ENCODE results near the gene RIC1.
A peak's percentile ranks its signal among the peaks of the same experiment; 100 is the strongest.
"Not testable (repeated sequence)": the region's sequence is repeated elsewhere in the genome, so short reads cannot be mapped to it uniquely, and the experiment has no call there.

RIC1 gene

DNA sequence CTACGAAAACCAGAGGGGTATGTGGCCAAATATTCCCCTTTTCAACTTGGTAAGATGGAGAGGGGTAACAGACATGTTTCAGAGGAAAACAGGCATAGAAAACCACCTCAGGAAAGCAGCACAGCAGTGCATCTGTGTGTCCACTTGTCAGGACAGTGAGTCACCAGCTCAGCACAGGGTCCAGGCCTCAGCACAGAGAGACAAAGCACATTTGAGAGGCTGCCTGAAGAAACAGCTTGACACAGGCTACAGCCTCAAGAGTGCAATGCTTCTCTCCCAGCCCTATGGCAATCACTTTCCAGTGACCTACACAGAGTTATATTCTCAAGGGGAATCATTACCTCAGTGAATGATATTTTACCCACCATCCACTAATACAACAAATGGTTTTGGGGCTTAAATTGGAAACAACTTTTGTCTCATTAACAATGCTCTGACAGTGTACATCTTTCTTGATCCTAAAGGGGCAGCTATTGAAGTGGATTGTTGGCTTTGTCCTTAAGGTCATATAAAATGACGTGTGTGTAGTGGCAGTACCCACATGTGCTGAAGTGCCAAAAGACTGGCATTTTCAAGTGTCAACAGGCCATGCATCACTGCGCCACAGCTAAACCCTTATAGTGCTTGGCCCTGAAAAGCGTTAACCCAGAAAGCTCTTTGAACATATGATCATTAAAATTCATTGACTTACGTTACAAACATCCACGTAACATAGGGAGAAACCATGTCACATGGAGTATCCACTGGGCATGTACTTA lies 157.6 kb downstream of the RIC1 start:
- DNase-seq (ENCODE audit: low read depth): peak; percentile 17

DNA sequence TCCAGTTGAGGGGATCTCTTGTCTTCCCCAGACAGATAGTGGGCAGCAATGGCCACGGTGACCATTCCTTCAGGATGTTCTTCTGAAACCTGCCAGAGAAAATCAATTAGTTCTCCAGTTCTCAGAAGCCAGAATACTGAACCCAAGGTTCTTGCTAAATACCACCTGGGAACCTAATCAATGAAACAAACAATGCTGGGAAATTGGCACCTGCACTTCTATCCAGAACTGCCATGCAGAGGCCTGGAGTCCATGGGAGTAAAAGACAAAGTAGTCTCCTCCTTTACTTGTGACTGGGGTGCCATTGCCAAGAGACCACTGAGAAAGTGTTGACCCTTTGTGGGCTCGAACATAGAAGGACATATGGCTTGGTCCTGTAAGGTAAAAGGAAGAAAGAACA lies 158.3 kb downstream of the RIC1 start:
- DNase-seq (ENCODE audit: low read depth): no peak

DNA sequence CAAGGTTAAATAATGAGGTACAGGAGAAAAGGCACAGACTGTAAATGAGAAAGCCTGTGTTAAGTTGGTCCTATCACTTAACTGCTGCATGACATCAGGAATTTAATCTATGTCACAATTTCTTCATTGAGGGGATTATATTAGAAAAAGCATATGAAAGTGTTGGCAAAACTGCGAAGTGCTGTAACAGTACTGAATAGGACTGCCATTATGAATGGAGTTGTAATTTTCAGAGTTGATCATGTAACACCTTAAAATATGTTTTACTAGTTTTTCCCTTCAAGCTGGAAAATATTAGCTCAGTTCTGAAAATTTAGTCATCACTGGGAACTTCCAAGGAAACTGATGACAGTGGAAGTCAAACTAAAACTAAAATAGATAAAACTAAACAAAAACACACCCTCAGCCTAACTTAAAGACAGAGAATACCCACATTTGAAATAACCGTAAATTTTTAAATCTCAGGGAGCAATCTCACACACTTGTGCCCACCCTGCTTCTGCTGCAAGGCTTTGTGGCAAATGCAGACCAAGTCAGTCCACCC lies 158.9 kb downstream of the RIC1 start:
- no peak for DNase-seq (ENCODE audit: low read depth)

DNA sequence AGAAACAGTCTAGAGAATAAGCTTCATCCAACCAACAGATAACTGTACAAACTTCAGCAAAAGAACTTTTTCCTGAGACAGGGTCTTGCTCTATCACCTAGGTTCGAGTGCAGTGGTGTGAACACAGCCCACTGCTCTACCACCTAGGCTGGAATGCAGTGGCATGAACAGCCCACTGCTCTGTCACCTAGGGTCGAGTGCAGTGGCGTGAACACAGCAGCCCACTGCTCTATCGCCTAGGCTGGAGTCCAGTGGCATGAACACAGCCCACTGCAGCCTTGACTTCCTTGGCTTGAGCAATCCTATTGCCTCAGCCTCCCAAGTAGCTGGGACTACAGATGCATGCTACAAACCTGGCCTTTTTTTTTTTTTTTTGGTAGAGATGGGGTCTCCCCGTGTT lies 160.6 kb downstream of the RIC1 start:
- DNase-seq (ENCODE audit: low read depth): no peak

DNA sequence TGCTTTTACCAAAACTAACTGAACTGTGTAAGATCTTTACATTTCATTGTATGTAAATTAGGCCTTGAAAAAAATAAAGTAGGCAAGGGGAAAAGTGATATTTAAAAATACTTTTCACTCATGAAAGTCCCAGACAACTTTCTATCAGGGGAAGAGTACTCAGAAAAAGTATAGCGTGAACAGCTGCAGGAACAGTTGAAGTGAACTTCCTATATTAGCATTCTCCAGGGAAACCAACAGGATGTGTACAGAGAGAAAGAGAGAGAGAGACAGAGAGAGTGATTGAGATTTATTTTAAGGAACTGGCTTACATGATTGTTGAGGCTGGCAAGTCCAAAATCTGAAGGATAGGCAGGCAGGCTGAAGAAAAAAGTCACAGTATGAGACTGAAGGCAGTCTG lies 162.0 kb downstream of the RIC1 start:
- no peak for DNase-seq (ENCODE audit: low read depth)

DNA sequence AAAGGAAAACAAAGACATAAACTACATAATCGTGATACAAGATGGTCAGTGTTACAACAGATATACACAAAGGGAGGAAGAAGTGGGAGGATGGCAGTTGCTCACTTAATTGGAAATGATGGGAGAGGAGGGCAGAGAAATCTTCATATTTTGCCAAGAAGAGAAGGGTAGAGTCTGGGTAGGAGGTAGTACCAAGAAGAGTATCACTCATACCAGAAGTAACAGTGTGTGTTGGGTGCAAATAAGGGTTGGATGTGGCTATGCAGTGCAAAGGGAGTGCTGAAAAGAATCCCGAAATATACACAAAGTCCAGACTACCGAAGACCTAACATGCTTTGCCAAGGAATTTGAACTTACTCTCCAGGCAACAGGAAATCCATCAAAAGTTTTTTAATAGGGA lies 163.0 kb downstream of the RIC1 start:
- DNase-seq (ENCODE audit: low read depth): no peak

DNA sequence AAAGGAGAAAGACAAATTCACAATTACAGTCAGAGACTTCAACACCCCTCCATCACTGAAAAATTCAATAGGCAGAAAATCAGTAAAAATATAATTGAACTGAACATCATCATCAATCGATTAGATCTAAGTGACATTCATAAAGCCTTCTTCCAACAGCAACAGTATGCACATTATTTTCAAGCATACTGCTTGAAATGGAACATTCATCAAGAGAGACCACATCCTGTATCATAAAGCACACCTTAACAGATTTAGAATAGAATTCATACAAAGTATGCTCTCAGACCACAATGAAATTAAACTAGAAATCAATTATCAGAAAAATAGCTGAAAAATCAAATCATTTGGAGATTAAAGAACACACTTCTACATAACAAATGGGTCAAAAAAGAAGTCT lies 164.9 kb downstream of the RIC1 start:
- no peak for DNase-seq (ENCODE audit: low read depth)

DNA sequence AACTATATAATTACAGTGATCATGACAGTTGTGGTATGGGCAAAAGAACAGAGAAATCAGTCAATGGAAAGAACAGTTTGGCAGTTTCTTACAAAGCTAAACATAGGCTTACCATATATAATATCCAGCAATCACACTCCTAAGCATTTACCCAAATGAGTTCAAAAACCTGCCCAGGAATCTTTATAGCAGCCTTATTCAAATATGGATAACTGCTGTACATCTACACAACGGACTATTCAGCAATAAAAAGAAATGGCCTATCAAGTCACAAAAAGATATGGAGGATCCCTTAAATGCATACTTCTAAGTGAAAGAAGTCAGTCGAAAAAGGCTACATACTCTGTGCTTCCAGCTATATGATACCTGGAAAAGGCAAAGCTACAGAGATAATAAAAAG lies 167.4 kb downstream of the RIC1 start:
- no peak for DNase-seq (ENCODE audit: low read depth)

DNA sequence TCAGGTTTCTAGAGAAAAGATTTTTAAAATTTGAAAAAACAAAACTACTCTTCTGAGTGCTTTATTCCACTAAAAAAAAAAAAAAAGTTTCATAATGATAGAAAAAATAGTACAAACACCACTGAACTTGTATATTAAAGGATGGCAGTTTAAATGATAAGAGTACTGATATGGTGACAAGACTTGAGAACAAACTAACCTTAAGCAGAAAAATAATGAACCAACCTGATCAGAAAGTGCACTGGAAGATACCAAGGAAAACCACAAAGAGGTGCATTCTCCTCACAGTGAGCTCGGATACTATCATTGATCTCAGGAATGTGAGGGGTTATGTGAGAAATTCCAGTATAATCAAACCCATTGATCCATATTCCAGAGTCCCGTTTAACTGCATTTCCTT lies 169.7 kb downstream of the RIC1 start:
- no peak for DNase-seq (ENCODE audit: low read depth)

DNA sequence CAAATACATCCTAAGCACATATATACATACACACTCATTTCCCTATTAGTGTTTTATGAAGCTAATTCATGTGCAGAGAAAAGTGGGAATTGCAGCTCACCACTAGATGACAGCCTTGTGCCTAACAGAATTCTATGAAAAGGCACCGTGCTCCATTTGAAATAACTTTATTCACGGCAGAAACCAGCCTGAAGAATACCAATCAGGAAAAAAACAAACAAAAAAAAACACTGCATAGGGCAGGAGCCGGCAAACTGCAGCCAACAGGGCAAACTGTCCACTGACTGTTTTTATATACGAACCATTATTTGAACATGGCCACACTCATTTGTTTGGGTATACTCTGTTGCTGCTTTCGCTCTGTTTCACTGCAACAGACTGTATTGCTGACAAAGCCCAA lies 170.4 kb downstream of the RIC1 start:
- DNase-seq (ENCODE audit: low read depth): peak; percentile 64

DNA sequence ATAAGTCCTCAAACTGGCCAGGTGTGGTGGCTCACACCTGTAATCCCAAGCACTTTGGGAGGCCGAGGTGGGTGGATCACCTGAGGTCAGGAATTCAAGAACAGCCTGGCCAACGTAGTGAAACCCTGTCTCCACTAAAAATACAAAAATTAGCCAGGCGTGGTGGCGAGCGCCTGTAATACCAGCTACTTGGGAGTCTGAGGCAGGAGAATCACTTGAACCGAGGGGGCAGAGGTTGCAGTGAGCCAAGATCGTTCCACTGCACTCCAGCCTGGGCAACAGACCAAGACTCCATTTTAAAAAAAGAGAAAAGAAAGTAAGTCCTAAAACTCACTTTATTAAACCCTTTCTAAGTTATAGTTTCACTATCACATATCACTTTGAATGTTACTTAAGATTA lies 171.5 kb downstream of the RIC1 start:
- not testable (repeated sequence) for DNase-seq (ENCODE audit: low read depth)

DNA sequence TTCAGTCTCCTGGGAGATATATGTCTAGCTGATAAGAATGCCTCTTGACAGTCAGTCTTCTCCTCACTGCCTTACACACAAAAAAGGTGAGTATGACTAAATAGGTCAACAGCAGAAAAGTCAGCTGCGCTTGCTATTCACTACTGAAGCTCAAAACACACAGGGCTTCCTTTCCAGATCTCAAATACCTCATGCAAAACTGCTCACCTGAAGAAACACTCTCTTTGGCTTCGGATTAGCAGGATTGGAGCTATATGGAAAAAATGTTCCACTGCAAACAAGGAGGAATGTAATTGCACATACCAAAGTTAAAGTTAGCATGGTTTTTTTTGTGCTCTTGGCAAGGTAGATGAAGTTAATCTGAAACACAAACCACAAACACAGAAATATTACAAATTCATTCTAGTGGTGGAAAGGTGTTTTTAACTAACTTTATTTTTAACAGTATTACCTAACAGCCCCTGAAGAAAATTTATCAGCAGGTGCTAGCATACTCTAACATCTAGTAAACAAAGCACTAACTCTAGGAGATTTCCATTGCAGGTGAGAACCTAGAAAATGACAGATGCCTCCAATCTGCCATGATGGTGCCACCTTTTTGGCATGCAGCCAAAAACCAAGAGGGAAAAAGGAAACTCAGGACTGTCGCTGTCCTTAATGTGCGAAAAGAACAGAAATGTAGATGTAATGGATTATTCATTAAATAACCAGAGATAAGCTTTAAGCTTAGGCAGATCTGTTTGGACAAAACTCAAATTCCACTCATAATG lies 172.2 kb downstream of the RIC1 start:
- no peak for DNase-seq (ENCODE audit: low read depth)

DNA sequence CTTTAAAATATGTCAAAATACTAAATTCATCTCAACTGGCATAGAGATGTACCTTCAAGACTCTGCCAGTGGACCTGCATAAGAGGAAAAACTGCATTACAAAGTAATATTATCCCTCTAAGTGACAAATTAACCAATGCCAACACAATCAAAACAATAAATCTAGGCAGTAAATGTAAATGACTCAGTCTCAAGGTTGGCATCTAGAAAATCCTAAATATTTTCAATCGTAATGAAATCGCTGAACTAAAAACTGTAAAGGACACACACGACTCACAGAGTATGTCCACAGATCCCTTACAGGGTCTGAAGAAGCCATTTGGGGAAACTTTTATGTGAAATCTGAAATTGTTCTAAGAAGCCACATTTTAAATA lies 172.8 kb downstream of the RIC1 start:
- no peak for DNase-seq (ENCODE audit: low read depth)

DNA sequence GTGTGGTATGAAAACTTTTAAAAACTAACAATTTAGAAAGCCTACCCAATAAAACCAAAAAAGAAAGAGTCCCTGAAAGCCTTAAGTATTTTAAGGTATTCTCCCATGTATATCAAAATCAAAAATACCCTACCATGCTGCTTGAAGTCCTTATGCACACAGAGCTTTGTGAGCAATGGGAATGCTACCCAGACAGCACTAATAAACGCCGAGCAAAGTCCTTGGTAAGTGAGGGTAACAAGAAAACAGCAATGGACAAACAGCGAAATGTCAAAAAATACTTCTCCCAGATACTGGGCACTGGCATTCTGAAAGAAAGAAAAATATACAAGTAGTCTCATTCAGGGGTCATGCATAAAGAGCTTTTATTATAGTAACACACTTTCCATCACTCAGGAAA lies 176.6 kb downstream of the RIC1 start:
- no peak for DNase-seq (ENCODE audit: low read depth)

DNA sequence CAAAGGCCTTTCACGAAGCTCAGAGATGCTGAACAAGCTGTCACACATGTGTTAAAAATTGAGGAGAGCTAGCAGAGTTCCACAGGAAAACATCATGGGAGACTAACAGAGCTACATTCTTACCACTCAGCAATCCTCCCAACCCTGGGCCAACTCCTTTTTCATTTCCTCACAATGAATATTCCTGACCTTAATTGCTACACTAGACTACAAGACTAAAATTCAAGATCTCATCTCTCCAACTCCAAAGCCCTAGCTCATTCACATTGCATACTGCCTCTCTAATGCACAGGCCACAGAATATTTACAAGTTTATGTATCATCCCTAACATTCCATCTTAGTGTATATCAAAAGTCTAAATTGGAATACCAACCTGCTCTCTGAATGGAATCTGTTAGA lies 182.8 kb downstream of the RIC1 start:
- DNase-seq (ENCODE audit: low read depth): no peak

DNA sequence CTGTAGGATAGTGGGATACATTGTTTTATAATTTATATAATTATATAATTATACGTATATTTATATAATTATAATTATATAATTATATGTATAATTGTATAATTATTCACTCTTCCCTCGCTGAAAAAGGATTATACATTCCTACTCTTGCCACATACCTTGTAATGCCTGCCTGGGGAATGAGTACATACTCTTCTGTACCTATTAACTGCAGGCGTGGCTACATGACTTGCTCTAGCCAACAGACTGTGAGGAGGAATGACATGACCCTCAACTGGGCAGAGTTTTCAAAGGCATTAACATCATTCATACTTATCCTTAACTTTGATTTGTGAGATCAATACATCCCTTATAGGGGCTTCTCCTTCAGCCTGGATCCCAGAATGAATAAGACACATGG lies 184.9 kb downstream of the RIC1 start:
- no peak for DNase-seq (ENCODE audit: low read depth)

DNA sequence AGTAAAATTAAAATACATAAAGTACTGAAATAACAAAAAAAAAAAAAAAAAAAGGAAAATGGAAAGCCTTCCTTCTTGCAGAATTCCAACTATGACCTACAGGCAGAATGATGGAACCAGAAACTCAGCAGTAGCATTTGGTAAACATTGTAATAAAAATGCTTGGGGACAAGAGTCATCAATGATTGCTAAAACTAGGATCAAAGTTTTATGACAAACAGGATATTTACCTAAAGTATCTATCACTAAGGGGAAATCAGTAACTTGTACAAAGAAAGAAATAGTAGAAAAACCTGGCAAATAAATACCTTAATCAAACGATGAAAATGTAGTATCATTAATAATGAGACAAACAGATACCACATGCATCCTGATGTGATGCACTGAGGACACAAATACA lies 186.6 kb downstream of the RIC1 start:
- no peak for DNase-seq (ENCODE audit: low read depth)

DNA sequence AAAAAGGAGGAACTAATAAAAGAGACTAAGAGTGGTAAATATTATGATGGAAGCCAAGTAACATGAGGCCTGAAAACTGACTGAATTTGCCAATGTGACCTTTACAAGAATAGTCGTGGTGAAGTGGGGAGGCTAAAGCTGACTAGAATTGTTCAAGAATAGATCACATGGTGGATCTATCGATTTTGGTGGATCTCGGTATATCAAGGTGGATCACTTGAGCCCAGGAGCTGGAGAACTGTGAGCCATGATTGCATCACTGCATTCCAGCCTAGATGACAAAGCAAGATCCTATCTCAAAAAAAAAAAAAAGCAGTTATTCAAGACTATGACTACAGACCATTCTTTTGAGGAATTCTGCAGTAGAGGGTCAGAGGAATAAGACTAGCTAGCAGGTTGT lies 189.0 kb downstream of the RIC1 start:
- peak; percentile 87 for DNase-seq (ENCODE audit: low read depth)

DNA sequence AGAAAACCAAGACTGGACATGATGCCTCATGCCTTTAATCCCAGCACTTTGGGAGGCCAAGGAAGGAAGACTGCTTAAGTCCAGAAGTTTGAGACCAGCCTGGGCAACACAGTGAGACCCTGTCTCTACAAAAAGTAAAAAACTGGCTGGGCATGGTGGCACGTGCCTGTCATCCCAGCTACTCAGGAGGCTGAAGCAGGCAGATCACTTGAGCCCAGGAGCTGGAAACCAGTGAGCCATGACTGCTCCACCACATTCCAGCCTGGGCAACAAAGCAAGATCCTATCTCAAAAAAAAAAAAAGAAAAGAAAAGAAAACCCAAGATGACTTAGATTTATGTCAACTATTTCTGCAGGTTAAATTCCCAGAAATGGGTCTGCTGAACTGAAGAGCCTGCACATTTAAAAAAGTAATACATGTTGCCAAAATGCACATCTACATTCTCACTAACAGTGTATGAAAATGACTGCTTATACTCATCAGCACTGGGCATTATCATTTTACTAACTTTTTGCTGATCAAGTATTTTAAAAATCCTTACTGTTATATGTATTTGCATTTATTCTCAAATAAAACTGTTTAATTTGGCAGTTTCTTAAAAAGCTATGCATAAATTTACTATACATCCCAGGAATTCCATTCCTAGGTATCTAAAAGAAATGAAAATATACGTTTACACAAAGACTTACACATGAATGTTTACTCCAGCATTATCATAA lies 189.7 kb downstream of the RIC1 start:
- no peak for DNase-seq (ENCODE audit: low read depth)

DNA sequence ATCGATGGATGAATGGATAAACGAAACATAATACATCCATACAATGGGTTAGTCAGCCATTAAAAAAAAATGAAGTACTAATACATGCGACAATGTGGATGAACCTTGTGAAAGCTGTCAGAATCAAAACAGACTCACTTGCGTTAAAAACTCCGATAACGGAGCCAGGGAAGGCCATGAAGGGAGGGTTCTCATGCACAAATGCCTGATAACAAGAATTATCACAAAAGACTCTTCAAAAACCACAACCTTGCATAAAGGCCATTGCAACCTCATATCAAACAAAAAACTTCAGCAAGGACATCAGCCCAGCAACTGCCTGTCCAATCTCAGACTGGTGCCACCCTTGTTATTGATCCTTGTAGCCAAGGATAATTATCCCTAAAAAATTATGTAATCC lies 190.3 kb downstream of the RIC1 start:
- DNase-seq (ENCODE audit: low read depth): no peak

DNA sequence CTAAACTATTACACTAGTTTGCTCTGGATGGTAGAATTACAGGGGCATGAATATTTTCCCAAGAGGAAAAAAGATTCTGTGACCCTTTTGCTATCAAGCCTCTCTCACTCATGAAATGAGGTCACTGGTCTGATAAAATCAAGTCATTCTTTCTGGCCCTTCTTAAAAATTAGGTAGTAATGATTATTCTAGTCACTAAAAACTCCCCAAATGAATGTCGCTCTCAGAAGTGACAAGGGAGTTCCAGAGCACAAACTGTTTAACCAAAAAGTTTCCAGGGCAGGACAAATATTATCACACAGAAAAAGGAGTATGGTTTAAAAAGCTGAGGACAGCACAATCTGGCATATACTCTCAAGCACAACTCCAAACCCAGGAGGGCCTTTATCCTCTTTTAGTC lies 191.5 kb downstream of the RIC1 start:
- no peak for DNase-seq (ENCODE audit: low read depth)

DNA sequence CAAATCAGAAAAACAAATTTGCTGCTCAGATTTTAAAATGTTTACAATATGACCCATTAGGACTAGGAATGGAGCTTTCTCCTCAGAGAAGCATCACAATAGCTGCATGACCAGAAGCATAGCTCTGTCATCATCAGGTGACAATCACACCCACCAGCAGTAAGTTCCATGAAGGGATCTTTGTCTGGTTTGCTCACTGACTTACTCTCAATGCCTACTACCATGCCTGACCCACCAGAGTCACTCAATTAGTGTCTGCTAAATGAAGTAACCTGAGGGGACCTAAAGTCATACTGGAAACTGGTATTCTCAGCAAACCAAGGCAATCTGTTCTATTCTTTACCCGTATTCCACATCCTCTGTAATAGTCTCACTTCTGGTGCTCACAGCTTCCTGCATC lies 196.3 kb downstream of the RIC1 start:
- DNase-seq (ENCODE audit: low read depth): no peak

Measured in ELR (cell line).